ENCODE measurements around the gene IFNA16. TPM values are rescaled to one million over a fixed set of nuclear protein-coding genes. Genes with fewer than 3 reads are reported as not detected.

IFNA16 gene
- total RNA-seq, 1 experiment from 2014 or later = not detected

- no TSS peak for BruUV-seq (replicated peaks)
- ChIA-PET POLR2A (no interaction called here), RAD21 (ENCODE audit: low non-redundant PET in 1 of 2, low total read pairs in 2 of 2, uncharacterized antibody in 2 of 2, unreplicated experiment in 2 of 2) (no interaction called here), CTCF (interaction anchor here (1.1 kb wide), 1 partner anchor 141 kb away, joined by 3 read pairs; no protein-coding TSS in a partner anchor)
- Histone ChIP-seq H3K27me3 (ENCODE audit: insufficient read depth, low read length) (no peaks in the 10 kb centered on the region), H3K36me3 (ENCODE audit: control insufficient read depth in 1 of 2, insufficient read depth in 2 of 2, low read length in 2 of 2) (no peaks in the 10 kb centered on the region), H3K79me2 (ENCODE audit: insufficient read depth, low read length) (no peaks in the 10 kb centered on the region), H3K4me1 (ENCODE audit: control insufficient read depth in 1 of 2, insufficient read depth in 2 of 2, low read length in 2 of 2) (peaks cover 0 to 4% of the 10 kb centered on the region in 2 experiments; a peak in 1 of 4 replicates), H2AFZ (ENCODE audit: low read depth, low read length, poor library complexity, severe bottlenecking) (no peak overlapping the region), H3K9me2 (ENCODE audit: insufficient read depth) (no peaks in the 10 kb centered on the region), H3K4me3 (replicated peaks in 1 of 2; ENCODE audit: low read depth in 1 of 2, low read length in 2 of 2) (no peak overlapping the region), H4K20me1 (ENCODE audit: insufficient read depth) (no peaks in the 10 kb centered on the region), H3K4me2 (ENCODE audit: low read length) (no peak overlapping the region), H3K27ac (ENCODE audit: low read depth, low read length) (no peak overlapping the region), H3K9me3 (ENCODE audit: control insufficient read depth in 1 of 2, insufficient read depth in 1 of 2, low read depth in 1 of 2, low read length in 2 of 2) (no peaks in the 10 kb centered on the region), H3K9ac (ENCODE audit: low read length) (no peak overlapping the region)
- no peak for ATAC-seq
- TF ChIP-seq EGR1 (IDR thresholded peaks at IDR 0.05; ENCODE audit: low read depth) = no peak
- no peak for TF ChIP-seq POLR2A (IDR thresholded peaks at IDR 0.05; ENCODE audit: borderline replicate concordance, extremely low read depth, insufficient read depth, insufficient read length)
- no peak for TF ChIP-seq ATF3 (IDR thresholded peaks at IDR 0.05)
- TF ChIP-seq SIN3A (IDR thresholded peaks at IDR 0.05; ENCODE audit: low read depth) = no peak
- no peak for TF ChIP-seq ZFX (IDR thresholded peaks at IDR 0.05)
- no peak for TF ChIP-seq RAD21 (IDR thresholded peaks at IDR 0.05; ENCODE audit: low read depth)
- no peak for TF ChIP-seq ZNF274 (IDR thresholded peaks at IDR 0.05; ENCODE audit: low read depth, low read length)
- TF ChIP-seq CTCF (IDR thresholded peaks at IDR 0.05 in 2 of 3, conservative IDR thresholded peaks at IDR 0.05 in 1 of 3; ENCODE audit: borderline replicate concordance in 1 of 3, insufficient read depth in 1 of 3, low read depth in 2 of 3, low read length in 2 of 3) = no peak
- DNase-seq (ENCODE audit: low read depth, low spot score) = no peak
- intact Hi-C loops (cut with micrococcal nuclease) = no loop called here
Measured at GRCh38 chr9:21255538-21256212, 38.6 kb upstream of the IFNA16 start.
